Sigmoid colon (tissue), 3 donors: ENCODE measurements around the gene TTLL11.

ENCODE experiments used
- POLR2A ChIP-seq, 2 donors: fragments of 450-650 bp; IDR thresholded peaks; one replicate each; pipeline ENCODE4 v1.6.1; 2016; ENCODE audit warnings: antibody characterized with exemption in 2 of 2, mild to moderate bottlenecking in 2 of 2, moderate library complexity in 2 of 2
- TF ChIP-seq, protein P1 (sequence below), 4 experiments: fragments of 450-650 bp in 3 of 4; fragments of 200-600 bp in 1 of 4; IDR thresholded peaks; one replicate each; pipeline ENCODE4 v1.5.1; 2016 to 2019; ENCODE audit warnings: antibody characterized with exemption in 4 of 4, mild to moderate bottlenecking in 3 of 4, moderate library complexity in 2 of 4

DNA sequence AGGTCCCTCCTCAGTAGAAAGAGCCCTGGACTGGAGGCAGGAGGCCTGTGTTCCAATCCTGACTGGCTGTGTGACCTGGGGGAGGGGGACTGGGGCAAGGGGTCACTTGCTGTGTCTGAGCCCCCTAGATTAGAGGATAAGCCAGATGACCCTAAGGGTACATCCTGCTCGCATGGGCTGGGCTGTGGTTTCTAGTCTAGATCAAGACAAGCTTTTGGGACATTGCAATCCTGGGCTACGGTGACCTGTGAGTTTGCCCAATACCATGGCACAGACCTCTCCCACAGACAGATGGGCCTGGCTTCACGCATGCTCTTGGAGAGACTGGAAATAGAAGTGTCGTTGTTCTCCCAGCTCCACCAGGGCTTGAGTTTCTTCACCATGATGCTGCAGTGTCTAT lies 39.4 kb upstream of the TTLL11 start:
- TF ChIP-seq, protein P1, sequence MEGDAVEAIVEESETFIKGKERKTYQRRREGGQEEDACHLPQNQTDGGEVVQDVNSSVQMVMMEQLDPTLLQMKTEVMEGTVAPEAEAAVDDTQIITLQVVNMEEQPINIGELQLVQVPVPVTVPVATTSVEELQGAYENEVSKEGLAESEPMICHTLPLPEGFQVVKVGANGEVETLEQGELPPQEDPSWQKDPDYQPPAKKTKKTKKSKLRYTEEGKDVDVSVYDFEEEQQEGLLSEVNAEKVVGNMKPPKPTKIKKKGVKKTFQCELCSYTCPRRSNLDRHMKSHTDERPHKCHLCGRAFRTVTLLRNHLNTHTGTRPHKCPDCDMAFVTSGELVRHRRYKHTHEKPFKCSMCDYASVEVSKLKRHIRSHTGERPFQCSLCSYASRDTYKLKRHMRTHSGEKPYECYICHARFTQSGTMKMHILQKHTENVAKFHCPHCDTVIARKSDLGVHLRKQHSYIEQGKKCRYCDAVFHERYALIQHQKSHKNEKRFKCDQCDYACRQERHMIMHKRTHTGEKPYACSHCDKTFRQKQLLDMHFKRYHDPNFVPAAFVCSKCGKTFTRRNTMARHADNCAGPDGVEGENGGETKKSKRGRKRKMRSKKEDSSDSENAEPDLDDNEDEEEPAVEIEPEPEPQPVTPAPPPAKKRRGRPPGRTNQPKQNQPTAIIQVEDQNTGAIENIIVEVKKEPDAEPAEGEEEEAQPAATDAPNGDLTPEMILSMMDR (IDR thresholded peaks at IDR 0.05), result no peak
- no peak for TF ChIP-seq POLR2A (IDR thresholded peaks at IDR 0.05)
